ENCODE results near the gene PSMC2. TPM values are rescaled to one million over a fixed set of nuclear protein-coding genes. Genes with fewer than 3 reads are reported as not detected.

PSMC2 gene
- total and polyA plus RNA-seq, 12 donors, result 74.5 to 355 (median 124) TPM

DNA sequence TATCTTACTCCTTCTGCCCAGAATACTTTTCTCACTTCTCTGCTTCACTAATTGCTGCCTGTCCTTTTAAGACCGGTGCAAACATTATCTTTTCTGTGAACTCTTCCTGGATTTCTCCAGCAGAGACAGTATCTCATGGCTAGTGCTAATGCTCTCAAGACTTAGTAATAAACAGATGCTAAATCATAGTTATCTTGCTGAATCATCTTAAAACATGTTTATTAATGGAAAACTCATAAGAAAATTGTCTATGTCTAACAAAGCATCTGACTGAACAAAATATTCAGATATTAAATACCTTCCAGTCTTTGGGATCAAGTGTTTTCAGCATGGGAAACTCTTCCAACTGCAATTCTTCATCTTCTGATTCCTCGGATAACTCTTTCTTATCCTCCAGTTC, 6.0 kb upstream of the PSMC2 start:
- DNase-seq, result no peak
- intact Hi-C loops (cut with DNase I), result no loop called here
- Histone ChIP-seq H3K9me3 (replicated peaks in 1 of 3) (no peaks in the 10 kb centered on the region), H3K27ac (no peak overlapping the region), H3K36me3 (replicated peaks in 1 of 2) (peaks cover 0 to 30% of the 10 kb centered on the region in 2 donors), H3K27me3 (no peaks in the 10 kb centered on the region), H3K4me3 (no peak overlapping the region), H3K4me1 (replicated peaks in 1 of 2) (peaks cover 4 to 29% of the 10 kb centered on the region in 2 donors)
- 77 to 82% (median 82%) methylated on average over 2 of the region's 2 CpGs for whole genome bisulfite sequencing, 4 donors
- TF ChIP-seq, protein P1, sequence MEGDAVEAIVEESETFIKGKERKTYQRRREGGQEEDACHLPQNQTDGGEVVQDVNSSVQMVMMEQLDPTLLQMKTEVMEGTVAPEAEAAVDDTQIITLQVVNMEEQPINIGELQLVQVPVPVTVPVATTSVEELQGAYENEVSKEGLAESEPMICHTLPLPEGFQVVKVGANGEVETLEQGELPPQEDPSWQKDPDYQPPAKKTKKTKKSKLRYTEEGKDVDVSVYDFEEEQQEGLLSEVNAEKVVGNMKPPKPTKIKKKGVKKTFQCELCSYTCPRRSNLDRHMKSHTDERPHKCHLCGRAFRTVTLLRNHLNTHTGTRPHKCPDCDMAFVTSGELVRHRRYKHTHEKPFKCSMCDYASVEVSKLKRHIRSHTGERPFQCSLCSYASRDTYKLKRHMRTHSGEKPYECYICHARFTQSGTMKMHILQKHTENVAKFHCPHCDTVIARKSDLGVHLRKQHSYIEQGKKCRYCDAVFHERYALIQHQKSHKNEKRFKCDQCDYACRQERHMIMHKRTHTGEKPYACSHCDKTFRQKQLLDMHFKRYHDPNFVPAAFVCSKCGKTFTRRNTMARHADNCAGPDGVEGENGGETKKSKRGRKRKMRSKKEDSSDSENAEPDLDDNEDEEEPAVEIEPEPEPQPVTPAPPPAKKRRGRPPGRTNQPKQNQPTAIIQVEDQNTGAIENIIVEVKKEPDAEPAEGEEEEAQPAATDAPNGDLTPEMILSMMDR (IDR thresholded peaks at IDR 0.05), result no peak
- no peak for TF ChIP-seq POLR2A (IDR thresholded peaks at IDR 0.05)

DNA sequence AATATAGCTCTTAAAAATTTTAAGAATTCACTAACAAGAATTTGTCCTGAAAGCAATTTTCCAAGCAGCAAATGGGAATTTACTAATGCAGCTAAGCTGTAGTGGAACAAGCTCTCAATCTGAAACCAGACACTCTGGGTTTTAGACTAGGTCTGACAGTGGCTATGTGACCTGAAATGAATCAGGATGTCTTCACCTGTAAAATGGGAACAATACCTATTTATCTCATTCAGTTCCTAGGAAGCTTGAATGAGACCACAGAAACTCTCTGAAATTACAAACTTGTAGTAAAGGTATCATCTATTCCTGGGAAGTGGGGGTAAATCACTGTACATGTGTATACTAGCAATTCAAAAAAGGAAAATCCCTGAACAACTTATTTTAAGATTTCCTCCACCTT, 4.1 kb upstream of the PSMC2 start:
- Histone ChIP-seq H3K9me3 (replicated peaks in 1 of 3) (no peaks in the 10 kb centered on the region), H3K4me3 (peak overlapping the region in 2 of 4 donors; percentile 69 to 77), H3K36me3 (replicated peaks in 1 of 2) (peaks cover 0 to 16% of the 10 kb centered on the region in 2 donors), H3K27ac (peak overlapping the region in 3 of 5 donors; percentile 82 to 90 (median 87)), H3K4me1 (replicated peaks in 1 of 2) (peaks cover 4 to 36% of the 10 kb centered on the region in 2 donors), H3K27me3 (no peaks in the 10 kb centered on the region)
- TF ChIP-seq POLR2A (IDR thresholded peaks at IDR 0.05), result no peak
- TF ChIP-seq, protein P1 (IDR thresholded peaks at IDR 0.05), result no peak
- DNase-seq, result no peak
- intact Hi-C loops (cut with DNase I), result no loop called here

DNA sequence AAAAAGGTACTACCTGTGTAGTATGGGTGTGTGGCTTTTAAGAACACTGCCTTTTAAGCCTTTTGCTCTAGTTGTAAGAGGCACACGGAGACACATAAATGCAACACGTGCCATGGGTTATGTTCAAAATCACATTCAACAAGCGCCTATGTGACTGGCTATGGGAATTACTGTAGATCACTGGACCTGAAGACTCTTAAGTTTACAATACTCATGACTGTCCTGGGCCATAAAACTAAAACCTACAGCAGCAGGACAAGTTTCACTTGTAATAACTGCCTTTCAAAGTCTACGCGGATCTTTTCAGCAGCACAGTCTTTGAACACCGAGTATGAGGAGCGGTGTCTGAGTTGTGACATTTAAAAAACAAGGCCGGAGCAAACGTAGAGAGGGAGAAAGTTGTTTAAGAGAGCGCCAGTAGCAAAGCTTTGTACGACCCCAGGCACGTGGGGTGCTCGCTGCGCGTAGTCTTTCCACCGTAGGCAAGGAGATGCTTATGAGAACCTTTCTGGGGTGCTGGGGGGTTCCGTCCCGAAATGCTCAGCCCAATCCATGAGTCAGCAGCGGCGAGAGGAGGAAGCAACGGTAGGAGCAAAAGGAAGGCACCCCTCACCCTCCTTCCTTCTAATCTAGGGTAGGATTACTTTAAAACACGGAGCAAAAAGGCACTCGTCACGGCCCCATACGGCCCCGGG, 3.5 kb upstream of the PSMC2 start:
- 0 to 1% (median 1%) methylated on average over 26 of the region's 26 CpGs for WGBS, 4 donors
- Histone ChIP-seq H3K4me1 (replicated peaks in 1 of 2) (peaks cover 6 to 42% of the 10 kb centered on the region in 2 donors), H3K4me3 (peak overlapping the region; percentile 57 to 77 (median 72)), H3K36me3 (replicated peaks in 1 of 2) (peaks cover 0 to 16% of the 10 kb centered on the region in 2 donors), H3K27ac (peak overlapping the region; percentile 1 to 90 (median 82)), H3K27me3 (no peaks in the 10 kb centered on the region), H3K9me3 (replicated peaks in 1 of 3) (no peaks in the 10 kb centered on the region)
- peak in 6 of 7 donors; percentile 31 to 66 (median 49) for DNase-seq
- TF ChIP-seq, protein P1 (IDR thresholded peaks at IDR 0.05), result no peak
- no peak for TF ChIP-seq POLR2A (IDR thresholded peaks at IDR 0.05)
- intact Hi-C loops (cut with DNase I), result no loop called here

DNA sequence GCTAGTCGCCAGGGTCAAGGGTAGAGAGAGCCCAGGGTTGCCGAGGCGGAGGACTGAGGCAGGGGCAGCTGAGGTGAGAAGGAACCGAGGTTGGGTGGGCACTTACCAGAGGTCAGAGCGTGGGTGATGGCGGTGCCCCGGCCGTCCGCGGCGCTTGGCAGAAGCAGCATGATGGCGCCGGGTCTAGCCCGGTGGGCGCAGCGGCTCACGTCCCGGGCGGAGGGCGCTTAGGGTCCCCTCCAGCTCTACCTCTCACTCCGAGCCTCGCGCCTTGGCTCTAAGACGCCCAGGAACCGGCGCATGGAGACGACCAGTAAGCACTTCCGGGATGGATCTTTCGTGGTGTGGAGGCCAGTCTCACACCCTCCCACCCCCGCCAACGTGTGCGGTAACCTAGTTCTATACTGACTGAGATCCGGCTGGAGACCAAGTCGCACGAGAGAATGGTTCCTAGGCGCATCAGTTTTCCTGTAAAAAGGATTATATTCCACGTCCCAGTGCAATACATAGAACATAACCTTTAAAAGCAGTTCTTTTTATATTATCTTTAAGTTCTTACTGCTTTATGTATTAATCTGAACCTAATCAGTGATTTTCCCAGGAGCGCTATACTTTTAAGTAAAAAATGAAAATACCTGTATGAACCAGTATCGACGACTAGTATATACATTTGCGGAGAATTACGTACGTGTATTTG, 2.8 kb upstream of the PSMC2 start, which contains the start of gene DNAJC2:
Gene DNAJC2 (minus strand): TSS at position 315 of the 697 bp plus-strand sequence. CDS start 145 bp downstream, at position 170.
- H3K27ac ChIP-seq, result peak within 1 kb of the TSS; percentile 1 to 90 (median 82)
- peak within 1 kb of the TSS; percentile 57 to 77 (median 72) for H3K4me3 ChIP-seq
- no peaks in the 10 kb centered on the region for H3K27me3 ChIP-seq
- H3K4me1 ChIP-seq (replicated peaks in 1 of 2), result peaks cover 12 to 49% of the 10 kb centered on the region in 2 donors
- H3K36me3 ChIP-seq (replicated peaks in 1 of 2), result peaks cover 0 to 16% of the 10 kb centered on the region in 2 donors
- H3K9me3 ChIP-seq (replicated peaks in 1 of 3), result no peaks in the 10 kb centered on the region
- 7 to 10% (median 8%) methylated on average over 36 to 43 of the region's 43 CpGs for WGBS, 4 donors
- intact Hi-C loops (cut with DNase I), result no loop called here
- DNase-seq, result peak; percentile 83 to 94 (median 91)
- peak; percentile 65 to 79 for TF ChIP-seq POLR2A (IDR thresholded peaks at IDR 0.05)
- TF ChIP-seq, protein P1 (IDR thresholded peaks at IDR 0.05), result no peak
